Thyroid gland (tissue), 4 donors: Measurements from ENCODE around the gene UNCX.

Experiments
- CTCF ChIP-seq, 6 experiments: fragments of 200-600 bp in 3 of 6; fragments of 450-650 bp in 3 of 6; sonication (generic) in 3 of 6; IDR thresholded peaks; one replicate each; pipeline ENCODE4 v1.5.1; 2016 to 2019; ENCODE audit warnings: antibody characterized with exemption in 6 of 6, mild to moderate bottlenecking in 2 of 6, inconsistent platforms in 1 of 6, moderate library complexity in 1 of 6
- POLR2A ChIP-seq, 2 donors: fragments of 450-650 bp; IDR thresholded peaks; one replicate each; pipeline ENCODE4 v1.6.1; 2017; ENCODE audit warnings: antibody characterized with exemption in 2 of 2, mild to moderate bottlenecking in 2 of 2, moderate library complexity in 1 of 2

- no peak for TF ChIP-seq CTCF (IDR thresholded peaks at IDR 0.05)
- no peak for TF ChIP-seq POLR2A (IDR thresholded peaks at IDR 0.05)
Observed at GRCh38 chr7:1254281-1255079, 21.8 kb downstream of the UNCX start.
